ENCODE results near the gene ARHGAP22.

The ARHGAP22 gene

GRCh38 chr10:48456808-48457761 lies 147.8 kb downstream of the ARHGAP22 start:
- 75 to 79% methylated on average over 13 to 23 of the region's 24 CpGs for WGBS, 2 experiments (ENCODE audit: insufficient coverage in 2 of 2)
- Histone ChIP-seq H3K27ac (ENCODE audit: low read depth, low read length, severe bottlenecking) (no peak overlapping the region), H3K36me3 (ENCODE audit: control insufficient read depth, insufficient read depth, low read length) (no peaks in the 10 kb centered on the region), H3K4me1 (ENCODE audit: control insufficient read depth, insufficient read depth, low read length, poor library complexity, severe bottlenecking) (no peaks in the 10 kb centered on the region), H3K9me3 (ENCODE audit: control insufficient read depth, low read length) (no peaks in the 10 kb centered on the region), H3K4me3 (ENCODE audit: extremely low read depth, insufficient read depth, low read length, poor library complexity, severe bottlenecking) (no peak overlapping the region)

GRCh38 chr10:48456361-48456804 lies 148.5 kb downstream of the ARHGAP22 start:
- Histone ChIP-seq H3K9me3 (ENCODE audit: control insufficient read depth, low read length) (no peaks in the 10 kb centered on the region), H3K27ac (ENCODE audit: low read depth, low read length, severe bottlenecking) (no peak overlapping the region), H3K4me1 (ENCODE audit: control insufficient read depth, insufficient read depth, low read length, poor library complexity, severe bottlenecking) (no peaks in the 10 kb centered on the region), H3K4me3 (ENCODE audit: extremely low read depth, insufficient read depth, low read length, poor library complexity, severe bottlenecking) (no peak overlapping the region), H3K36me3 (ENCODE audit: control insufficient read depth, insufficient read depth, low read length) (no peaks in the 10 kb centered on the region)
- 59 to 67% methylated on average over 3 to 5 of the region's 9 CpGs for WGBS, 2 experiments (ENCODE audit: insufficient coverage in 2 of 2)

- H3K4me1 ChIP-seq (ENCODE audit: control insufficient read depth, insufficient read depth, low read length, poor library complexity, severe bottlenecking), result no peaks in the 10 kb centered on the region
- 92 to 93% methylated on average over 10 to 14 of the region's 15 CpGs for WGBS, 2 experiments (ENCODE audit: insufficient coverage in 2 of 2)
- H3K36me3 ChIP-seq (ENCODE audit: control insufficient read depth, insufficient read depth, low read length), result no peaks in the 10 kb centered on the region
- H3K9me3 ChIP-seq (ENCODE audit: control insufficient read depth, low read length), result no peaks in the 10 kb centered on the region
- H3K27ac ChIP-seq (ENCODE audit: low read depth, low read length, severe bottlenecking), result no peak overlapping the region
- H3K4me3 ChIP-seq (ENCODE audit: extremely low read depth, insufficient read depth, low read length, poor library complexity, severe bottlenecking), result no peak overlapping the region
Observed at GRCh38 chr10:48455392-48456151, 149.3 kb downstream of the ARHGAP22 start.

DNA sequence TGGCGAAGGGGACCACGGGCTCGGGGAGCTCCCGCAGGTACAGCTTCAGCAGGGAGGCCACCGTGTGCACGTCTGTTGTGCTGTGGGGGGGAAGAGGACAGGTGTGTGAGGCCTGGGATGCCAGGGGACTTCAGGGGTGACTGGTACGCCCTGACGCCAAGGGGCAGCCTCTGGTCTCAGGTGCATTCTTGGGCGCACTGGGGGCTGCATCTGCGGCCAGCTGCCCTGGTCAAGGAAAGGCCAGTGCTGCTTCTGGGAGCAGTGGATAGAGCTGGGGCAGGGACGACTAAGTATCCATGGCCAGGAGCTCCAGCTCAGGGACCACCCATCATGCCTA lies 149.8 kb downstream of the ARHGAP22 start:
- 95 to 96% methylated on average over 7 to 11 of the region's 11 CpGs for WGBS, 2 experiments (ENCODE audit: insufficient coverage in 2 of 2)
- no peaks in the 10 kb centered on the region for H3K36me3 ChIP-seq (ENCODE audit: control insufficient read depth, insufficient read depth, low read length)
- no peak overlapping the region for H3K27ac ChIP-seq (ENCODE audit: low read depth, low read length, severe bottlenecking)
- no peak overlapping the region for H3K4me3 ChIP-seq (ENCODE audit: extremely low read depth, insufficient read depth, low read length, poor library complexity, severe bottlenecking)
- H3K9me3 ChIP-seq (ENCODE audit: control insufficient read depth, low read length), result no peaks in the 10 kb centered on the region
- no peaks in the 10 kb centered on the region for H3K4me1 ChIP-seq (ENCODE audit: control insufficient read depth, insufficient read depth, low read length, poor library complexity, severe bottlenecking)

- Histone ChIP-seq H3K4me3 (ENCODE audit: extremely low read depth, insufficient read depth, low read length, poor library complexity, severe bottlenecking) (no peak overlapping the region), H3K27ac (ENCODE audit: low read depth, low read length, severe bottlenecking) (no peak overlapping the region), H3K36me3 (ENCODE audit: control insufficient read depth, insufficient read depth, low read length) (no peaks in the 10 kb centered on the region), H3K4me1 (ENCODE audit: control insufficient read depth, insufficient read depth, low read length, poor library complexity, severe bottlenecking) (no peaks in the 10 kb centered on the region), H3K9me3 (ENCODE audit: control insufficient read depth, low read length) (no peaks in the 10 kb centered on the region)
- WGBS, 2 experiments (ENCODE audit: insufficient coverage in 2 of 2), result 80 to 86% methylated on average over 8 of the region's 12 CpGs
Observed at GRCh38 chr10:48454302-48455054, 150.4 kb downstream of the ARHGAP22 start.

GRCh38 chr10:48453451-48454301 lies 151.2 kb downstream of the ARHGAP22 start:
- no peaks in the 10 kb centered on the region for H3K9me3 ChIP-seq (ENCODE audit: control insufficient read depth, low read length)
- peaks cover 5% of the 10 kb centered on the region for H3K4me1 ChIP-seq (ENCODE audit: control insufficient read depth, insufficient read depth, low read length, poor library complexity, severe bottlenecking)
- H3K27ac ChIP-seq (ENCODE audit: low read depth, low read length, severe bottlenecking), result no peak overlapping the region
- H3K36me3 ChIP-seq (ENCODE audit: control insufficient read depth, insufficient read depth, low read length), result no peaks in the 10 kb centered on the region
- H3K4me3 ChIP-seq (ENCODE audit: extremely low read depth, insufficient read depth, low read length, poor library complexity, severe bottlenecking), result no peak overlapping the region
- WGBS, 2 experiments (ENCODE audit: insufficient coverage in 2 of 2), result 92 to 94% methylated on average over 9 to 12 of the region's 19 CpGs

DNA sequence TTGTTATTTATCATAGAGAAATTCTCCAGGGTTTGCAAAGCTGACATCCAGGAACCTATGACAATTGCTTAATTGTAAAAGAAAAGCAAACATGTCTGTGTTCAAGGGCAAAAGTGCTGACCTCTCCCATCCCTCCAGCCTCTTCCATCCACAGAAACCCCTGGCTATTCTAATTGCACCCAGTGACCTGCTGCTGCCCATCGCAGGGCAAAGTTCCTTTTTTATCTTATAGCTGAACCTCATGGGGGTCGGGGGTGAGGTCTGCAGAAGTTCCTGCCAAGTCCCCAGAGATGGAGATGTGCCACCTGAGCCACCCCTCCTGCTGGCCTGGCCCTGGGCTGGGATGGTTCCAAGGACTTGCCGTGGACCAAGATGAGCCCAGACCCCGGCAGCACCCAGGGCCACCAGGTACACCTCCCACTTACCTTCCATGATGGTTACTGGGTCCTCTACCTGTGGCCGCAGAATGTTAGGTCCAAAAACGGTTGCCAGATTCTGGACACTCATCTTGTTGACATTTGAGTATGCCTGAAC lies 151.9 kb downstream of the ARHGAP22 start:
- Histone ChIP-seq H3K4me3 (ENCODE audit: extremely low read depth, insufficient read depth, low read length, poor library complexity, severe bottlenecking) (no peak overlapping the region), H3K36me3 (ENCODE audit: control insufficient read depth, insufficient read depth, low read length) (no peaks in the 10 kb centered on the region), H3K4me1 (ENCODE audit: control insufficient read depth, insufficient read depth, low read length, poor library complexity, severe bottlenecking) (peaks cover 8% of the 10 kb centered on the region), H3K9me3 (ENCODE audit: control insufficient read depth, low read length) (no peaks in the 10 kb centered on the region), H3K27ac (ENCODE audit: low read depth, low read length, severe bottlenecking) (no peak overlapping the region)
- WGBS, 2 experiments (ENCODE audit: insufficient coverage in 2 of 2), result 91 to 95% methylated on average over 6 of the region's 6 CpGs

DNA sequence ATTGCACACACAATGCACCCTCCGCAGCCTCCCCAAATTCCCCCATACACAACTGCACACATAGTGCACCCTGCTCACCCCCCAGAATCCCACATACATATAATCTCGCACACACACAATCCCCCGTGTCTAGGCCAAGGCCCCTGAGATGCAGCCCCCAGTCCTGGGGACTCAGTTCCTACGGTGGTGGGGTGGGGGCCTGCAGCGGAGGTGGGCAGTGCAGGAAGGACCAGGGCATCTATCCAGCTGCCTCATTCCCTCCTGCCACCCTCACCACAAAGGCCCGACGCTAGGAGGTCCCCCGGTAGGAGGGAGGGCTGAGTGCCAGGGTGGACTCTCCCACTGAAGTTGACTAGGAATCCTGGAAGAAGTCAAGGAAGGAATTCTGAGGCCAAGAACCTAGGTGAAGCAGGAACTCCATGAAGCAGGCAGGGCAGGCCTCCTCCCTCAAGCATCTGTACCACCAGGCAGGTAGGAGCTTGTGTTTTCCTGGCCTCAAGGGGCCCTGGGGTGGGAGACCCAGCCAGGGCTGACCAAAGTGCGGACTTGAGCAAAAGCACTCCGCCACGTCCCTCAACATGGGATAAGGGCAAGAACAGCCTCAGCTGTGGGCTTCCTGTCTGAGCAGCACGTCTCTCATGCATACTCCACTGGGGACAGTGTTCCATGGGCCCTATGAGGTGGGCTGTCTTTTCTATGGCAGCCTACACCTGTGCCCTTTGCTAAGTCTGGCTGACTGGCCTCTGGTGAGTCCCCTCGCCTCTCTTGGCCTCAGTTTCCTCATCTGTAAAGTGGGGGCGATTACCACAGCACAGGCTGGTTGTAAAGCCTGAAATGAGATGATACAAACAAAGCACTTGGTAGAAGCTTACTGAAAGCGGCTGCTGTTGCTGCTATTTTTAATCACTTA lies 152.6 kb downstream of the ARHGAP22 start:
- H3K4me1 ChIP-seq (ENCODE audit: control insufficient read depth, insufficient read depth, low read length, poor library complexity, severe bottlenecking), result peaks cover 8% of the 10 kb centered on the region
- 90 to 94% methylated on average over 7 to 8 of the region's 15 CpGs for whole genome bisulfite sequencing, 2 experiments (ENCODE audit: insufficient coverage in 2 of 2)
- no peak overlapping the region for H3K27ac ChIP-seq (ENCODE audit: low read depth, low read length, severe bottlenecking)
- H3K4me3 ChIP-seq (ENCODE audit: extremely low read depth, insufficient read depth, low read length, poor library complexity, severe bottlenecking), result no peak overlapping the region
- H3K9me3 ChIP-seq (ENCODE audit: control insufficient read depth, low read length), result no peaks in the 10 kb centered on the region
- H3K36me3 ChIP-seq (ENCODE audit: control insufficient read depth, insufficient read depth, low read length), result no peaks in the 10 kb centered on the region

- Histone ChIP-seq H3K4me3 (ENCODE audit: extremely low read depth, insufficient read depth, low read length, poor library complexity, severe bottlenecking) (no peak overlapping the region), H3K36me3 (ENCODE audit: control insufficient read depth, insufficient read depth, low read length) (no peaks in the 10 kb centered on the region), H3K4me1 (ENCODE audit: control insufficient read depth, insufficient read depth, low read length, poor library complexity, severe bottlenecking) (peaks cover 8% of the 10 kb centered on the region), H3K9me3 (ENCODE audit: control insufficient read depth, low read length) (no peaks in the 10 kb centered on the region), H3K27ac (ENCODE audit: low read depth, low read length, severe bottlenecking) (no peak overlapping the region)
- 96 to 97% methylated on average over 39 to 41 of the region's 43 CpGs for WGBS, 2 experiments (ENCODE audit: insufficient coverage in 2 of 2)
Observed at GRCh38 chr10:48450741-48451466, 154.0 kb downstream of the ARHGAP22 start.

All from mesodermal cell (in vitro differentiated cells).